ENCODE results near the gene FYN.

DNA sequence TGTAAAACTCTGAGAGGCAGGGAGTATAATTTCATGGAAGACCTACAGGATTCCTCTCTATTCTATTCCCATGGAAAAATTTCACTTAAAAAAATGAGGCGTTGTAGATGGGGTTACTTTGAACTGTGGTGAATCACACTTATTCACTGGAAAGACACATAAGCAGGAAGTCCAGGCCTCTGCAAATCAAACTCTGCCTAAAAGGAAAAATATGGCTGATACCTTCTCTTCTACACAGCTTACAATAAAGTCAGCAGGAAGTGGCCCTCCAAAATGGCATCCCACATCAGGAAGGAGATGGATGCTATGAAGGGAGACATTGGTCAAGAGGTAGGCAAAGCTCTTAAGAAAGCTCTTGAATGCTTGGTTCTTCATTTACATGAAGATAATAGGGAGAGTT lies 115.9 kb downstream of the FYN start:
- TF ChIP-seq YY1 (IDR thresholded peaks at IDR 0.05; ENCODE audit: insufficient read depth, insufficient read length): no peak
- TF ChIP-seq ZNF274 (IDR thresholded peaks at IDR 0.05; ENCODE audit: low read depth, low read length): no peak
- TF ChIP-seq SUZ12 (IDR thresholded peaks at IDR 0.05; ENCODE audit: extremely low read depth, insufficient read depth, insufficient read length): no peak

Measured in NT2/D1 (cell line).